ENCODE measurements around the gene AKAP10.
"Not testable (repeated sequence)": the region's sequence is repeated elsewhere in the genome, so short reads cannot be mapped to it uniquely, and the experiment has no call there.

AKAP10 gene

GRCh38 chr17:19978805-19979211, 1.2 kb upstream of the AKAP10 start:
- no peak for DNase-seq (ENCODE audit: low spot score)

- no peak for DNase-seq (ENCODE audit: low spot score)
Observed at GRCh38 chr17:19978209-19978802, 678 bp upstream of the AKAP10 start.

GRCh38 chr17:19975601-19976000, 2.0 kb downstream of the AKAP10 start:
- DNase-seq (ENCODE audit: low spot score): no peak

GRCh38 chr17:19973156-19973555, 4.5 kb downstream of the AKAP10 start:
- DNase-seq (ENCODE audit: low spot score): no peak

- not testable (repeated sequence) for DNase-seq (ENCODE audit: low spot score)
Observed at GRCh38 chr17:19962954-19963353, 14.7 kb downstream of the AKAP10 start.

- peak; percentile 86 for DNase-seq (ENCODE audit: low spot score)
Observed at GRCh38 chr17:19958023-19958422, 19.6 kb downstream of the AKAP10 start.

- no peak for DNase-seq (ENCODE audit: low spot score)
Observed at GRCh38 chr17:19955099-19955498, 22.5 kb downstream of the AKAP10 start.

GRCh38 chr17:19951411-19951810, 26.2 kb downstream of the AKAP10 start:
- DNase-seq (ENCODE audit: low spot score): not testable (repeated sequence)

GRCh38 chr17:19950624-19951195, 26.9 kb downstream of the AKAP10 start:
- not testable (repeated sequence) for DNase-seq (ENCODE audit: low spot score)

- DNase-seq (ENCODE audit: low spot score): no peak
Observed at GRCh38 chr17:19948116-19948943, 29.3 kb downstream of the AKAP10 start.

GRCh38 chr17:19946921-19947320, 30.7 kb downstream of the AKAP10 start:
- no peak for DNase-seq (ENCODE audit: low spot score)

GRCh38 chr17:19945009-19945626, 32.5 kb downstream of the AKAP10 start:
- DNase-seq (ENCODE audit: low spot score): no peak

- DNase-seq (ENCODE audit: low spot score): no peak
Observed at GRCh38 chr17:19943599-19943998, 34.0 kb downstream of the AKAP10 start.

- DNase-seq (ENCODE audit: low spot score): no peak
Observed at GRCh38 chr17:19943026-19943425, 34.6 kb downstream of the AKAP10 start.

- no peak for DNase-seq (ENCODE audit: low spot score)
Observed at GRCh38 chr17:19940722-19941464, 36.7 kb downstream of the AKAP10 start.

- DNase-seq (ENCODE audit: low spot score): no peak
Observed at GRCh38 chr17:19939993-19940721, 37.5 kb downstream of the AKAP10 start.

- DNase-seq (ENCODE audit: low spot score): no peak
Observed at GRCh38 chr17:19938736-19939135, 38.9 kb downstream of the AKAP10 start.

- DNase-seq (ENCODE audit: low spot score): no peak
Observed at GRCh38 chr17:19937522-19937921, 40.1 kb downstream of the AKAP10 start.

GRCh38 chr17:19935169-19935568, 42.5 kb downstream of the AKAP10 start:
- peak; percentile 48 for DNase-seq (ENCODE audit: low spot score)

GRCh38 chr17:19933628-19934027, 44.0 kb downstream of the AKAP10 start:
- no peak for DNase-seq (ENCODE audit: low spot score)

GRCh38 chr17:19933221-19933620, 44.4 kb downstream of the AKAP10 start:
- DNase-seq (ENCODE audit: low spot score): no peak
